LHCN-M2 (cell line): ENCODE results near the gene GAS6. TPM values are rescaled to one million over a fixed set of nuclear protein-coding genes. Genes with fewer than 3 reads are reported as not detected.

Experiments used
- DNase-seq: peaks from one replicate; pipeline ENCODE4 v3.0.0-alpha.2; 2012; ENCODE audit warnings: low read depth
- total RNA-seq: library from RNA; depleted of rRNA; stranded (reverse); fragments of >200 nt; gene quantifications from 2 replicates; pipeline ENCODE4 v1.2.3, GENCODE V29; 2014

The GAS6 gene
- total RNA-seq, 1 experiment from 2014 or later, result 670 TPM

- DNase-seq, result no peak
These were observed 42.0 kb downstream of the GAS6 start for GRCh38 chr13:113821847-113822246.

DNA sequence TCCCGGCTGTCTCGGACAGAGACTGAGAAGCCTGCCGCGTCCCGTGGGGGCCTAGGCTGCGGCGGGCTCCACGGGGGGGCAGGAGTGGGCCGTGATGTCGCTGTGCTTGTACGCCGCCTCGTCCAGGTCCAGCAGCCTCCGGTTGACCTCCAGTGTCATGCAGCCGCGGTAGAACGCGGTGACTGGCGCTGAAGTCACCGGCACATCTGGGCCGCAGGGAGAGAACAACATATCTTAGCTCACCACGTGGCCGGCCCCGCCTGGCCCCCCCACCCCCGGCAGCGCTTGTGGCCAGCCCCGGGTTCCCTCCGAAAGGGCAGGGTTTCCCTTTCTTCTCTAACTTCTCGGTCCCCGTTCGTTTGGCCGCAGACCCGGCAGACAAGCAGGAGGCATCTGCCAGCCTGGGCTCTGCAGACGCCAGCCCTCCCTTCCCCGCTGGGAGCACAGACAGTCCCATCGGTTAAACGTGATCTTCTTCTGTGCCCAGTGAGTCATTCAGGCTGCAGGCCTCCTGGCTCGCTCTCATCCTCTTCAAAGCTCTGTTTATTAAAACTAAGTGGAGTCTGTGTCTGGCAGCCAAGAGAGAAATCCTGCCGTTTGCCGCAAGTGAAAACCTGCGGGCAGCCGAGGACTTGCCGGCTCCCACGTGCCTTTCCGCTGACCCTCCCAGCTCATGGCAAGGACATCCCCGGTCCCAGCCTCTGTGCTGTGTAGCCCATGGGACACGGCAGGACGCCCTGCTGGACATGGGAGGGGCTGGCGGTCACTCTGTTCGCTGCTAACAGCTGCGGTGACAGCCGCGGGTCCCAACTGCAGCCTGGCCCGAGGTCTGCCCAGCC, 42.8 kb downstream of the GAS6 start:
- peak; percentile 99 for DNase-seq

DNA sequence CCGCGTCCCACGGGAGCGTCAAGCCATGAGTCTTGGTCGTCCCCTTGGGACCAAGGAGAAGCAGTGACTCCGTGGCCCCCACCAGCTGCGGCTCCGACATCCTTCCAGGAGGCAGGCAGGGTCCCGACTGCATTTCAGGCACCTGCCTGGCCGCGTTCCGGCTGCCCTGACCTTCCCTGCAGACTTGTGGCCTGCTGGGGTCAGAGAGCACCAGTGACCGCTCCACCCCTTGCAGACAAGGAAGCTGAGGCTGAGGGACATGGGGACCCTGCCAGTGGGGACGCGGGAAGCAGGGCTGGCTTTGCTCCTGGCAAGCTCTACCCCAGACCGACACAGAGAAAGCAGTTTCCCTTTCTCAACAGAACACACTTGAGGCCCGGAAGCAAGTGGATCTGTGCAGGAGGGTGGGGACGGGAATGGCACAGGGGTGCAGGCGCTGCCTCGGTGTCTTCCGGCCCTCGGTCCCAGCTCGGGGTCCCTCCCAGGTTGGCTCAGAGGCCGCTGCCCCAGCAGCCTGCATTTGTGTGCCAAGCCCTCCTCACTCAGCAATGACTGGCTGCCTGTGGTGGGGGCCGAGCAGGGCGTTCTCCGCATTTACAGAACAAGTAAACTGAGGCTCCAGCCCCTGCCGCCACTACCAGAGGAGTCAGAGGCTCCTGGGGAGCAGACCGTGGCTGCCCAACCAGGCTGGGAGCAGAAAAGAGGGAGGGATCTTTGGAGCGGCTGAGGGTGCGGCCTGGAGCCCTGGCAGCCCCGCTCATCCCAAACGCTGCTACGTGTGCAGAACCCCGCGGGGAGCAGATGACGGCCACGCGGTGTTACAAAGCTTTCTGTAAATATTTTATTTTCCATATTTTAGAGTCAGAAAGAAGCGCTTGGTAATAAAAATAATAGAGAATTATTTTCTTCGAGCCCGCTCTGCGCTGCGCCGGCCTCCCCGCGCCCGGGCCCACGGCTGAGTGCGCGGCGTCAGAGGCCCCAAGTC, 43.9 kb downstream of the GAS6 start:
- no peak for DNase-seq

DNA sequence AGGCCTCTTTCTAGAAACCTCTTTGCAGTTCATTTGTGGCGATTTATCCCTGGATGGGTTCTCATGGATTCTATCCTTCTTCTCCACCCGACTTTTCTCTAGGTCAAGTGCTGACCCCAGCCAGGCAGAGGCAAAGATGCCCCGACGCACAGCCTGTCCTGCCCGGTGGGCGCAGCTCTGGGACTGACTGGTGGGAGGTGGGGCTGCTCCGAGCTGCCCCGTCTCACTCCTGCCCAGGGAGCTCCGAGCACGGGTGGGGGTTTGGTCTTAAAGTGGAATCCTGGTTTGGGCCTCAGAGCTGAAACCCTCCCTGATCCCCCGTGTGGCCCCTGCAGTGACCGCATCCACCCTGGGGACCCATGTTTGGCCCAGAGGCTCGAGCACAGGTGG, 44.5 kb downstream of the GAS6 start:
- no peak for DNase-seq

DNA sequence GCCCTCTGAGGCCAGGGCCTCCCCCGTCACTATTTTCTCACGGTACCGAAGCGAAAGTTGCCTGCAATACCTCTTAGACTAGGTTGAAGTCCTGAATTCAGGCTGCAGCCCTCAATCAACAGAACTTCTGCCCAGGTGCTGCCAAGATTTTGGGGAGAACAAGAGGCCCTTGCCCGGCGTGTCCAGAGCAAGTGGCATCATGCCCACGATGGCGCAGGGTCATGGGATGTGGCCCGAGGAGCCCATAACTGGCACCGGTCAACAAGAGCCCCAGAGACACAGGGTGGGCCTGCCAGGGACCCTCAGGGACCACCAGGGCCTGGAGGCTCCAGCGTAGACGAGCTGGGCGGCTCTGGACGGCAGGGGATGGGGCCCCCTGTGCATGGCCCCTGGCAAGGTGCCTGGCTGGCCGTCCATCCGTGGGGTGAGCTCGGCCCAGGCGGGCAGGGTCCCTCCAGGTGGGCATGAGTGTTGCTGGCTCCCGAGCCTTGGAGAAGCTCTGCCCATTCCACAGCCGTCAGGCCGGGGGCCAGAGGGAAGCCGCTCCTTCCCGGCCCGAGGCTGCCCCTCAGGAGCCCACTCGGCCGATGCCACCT, 45.1 kb downstream of the GAS6 start:
- DNase-seq, result no peak

- no peak for DNase-seq
These were observed 45.8 kb downstream of the GAS6 start for GRCh38 chr13:113817860-113818691.

DNA sequence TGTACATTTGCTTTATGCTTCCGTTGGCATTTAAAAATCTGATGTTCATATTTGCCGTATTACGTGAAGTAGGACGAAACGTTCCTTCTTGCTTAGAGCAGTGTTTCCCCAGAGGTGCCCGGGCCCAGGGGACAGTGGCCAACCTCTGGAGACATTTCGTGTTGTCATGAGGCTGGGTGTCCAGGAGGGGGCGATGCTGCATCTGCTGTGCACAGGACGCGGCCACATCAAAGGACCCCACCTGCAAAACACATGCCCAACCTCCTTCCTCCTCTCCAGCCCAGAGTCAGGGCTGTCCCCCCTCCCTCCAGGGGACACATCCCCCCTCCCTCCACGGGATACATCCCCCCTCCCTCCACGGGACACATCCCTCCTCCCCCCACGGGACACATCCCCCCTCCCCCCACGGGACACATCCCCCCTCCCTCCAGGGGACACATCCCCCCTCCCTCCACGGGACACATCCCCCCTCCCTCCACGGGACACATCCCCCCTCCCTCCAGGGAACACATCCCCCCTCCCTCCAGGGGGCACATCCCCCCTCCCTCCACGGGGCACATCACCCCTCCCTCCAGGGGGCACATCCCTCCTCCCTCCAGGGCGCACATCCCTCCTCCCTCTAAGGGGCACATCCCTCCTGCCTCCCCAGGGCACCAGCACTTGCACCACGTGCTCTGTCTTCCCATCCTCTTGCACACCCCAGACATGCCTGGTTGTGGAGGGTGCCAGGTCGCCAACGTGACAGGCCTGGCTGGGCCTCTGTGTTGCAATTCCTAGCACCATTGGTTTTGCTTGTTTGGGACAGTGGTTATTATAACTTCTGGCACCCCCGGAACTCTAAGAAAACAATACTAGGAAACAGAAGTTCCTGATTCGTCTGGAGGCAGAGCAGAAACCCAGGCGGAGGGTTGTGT, 46.7 kb downstream of the GAS6 start:
- peak; percentile 81 for DNase-seq

DNA sequence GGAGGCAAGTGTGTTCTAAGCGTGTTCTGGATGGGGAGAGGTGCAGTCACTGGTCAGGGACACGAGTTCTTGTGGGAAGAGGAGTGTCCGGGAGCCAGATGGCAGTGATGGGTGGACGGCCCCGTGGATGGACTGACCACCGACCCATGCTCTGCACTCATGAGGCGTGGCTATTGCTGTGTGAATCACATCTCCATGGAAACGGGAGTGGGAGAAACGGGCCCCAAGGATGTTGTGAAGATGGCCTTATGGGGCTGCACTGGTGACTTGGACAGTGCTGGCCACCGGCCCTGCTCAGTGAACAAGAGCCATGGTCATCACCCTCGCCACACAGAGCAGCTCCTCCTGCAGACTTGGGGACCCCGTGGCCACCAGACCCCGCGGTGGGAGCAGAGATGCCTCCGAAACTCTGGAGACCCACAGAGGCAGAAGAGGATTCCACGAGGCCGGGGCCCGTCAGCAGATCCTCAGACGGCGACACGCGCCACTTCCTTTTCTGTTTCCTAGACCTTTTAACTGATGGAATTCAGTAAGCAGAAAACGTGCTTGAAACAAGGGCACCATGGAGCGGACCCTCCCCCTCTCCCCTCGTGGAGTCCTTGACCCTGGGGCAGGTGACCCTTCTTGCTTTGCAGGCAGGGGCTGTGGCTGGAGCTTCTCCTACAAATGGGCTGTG, 47.5 kb downstream of the GAS6 start:
- peak; percentile 48 for DNase-seq

DNA sequence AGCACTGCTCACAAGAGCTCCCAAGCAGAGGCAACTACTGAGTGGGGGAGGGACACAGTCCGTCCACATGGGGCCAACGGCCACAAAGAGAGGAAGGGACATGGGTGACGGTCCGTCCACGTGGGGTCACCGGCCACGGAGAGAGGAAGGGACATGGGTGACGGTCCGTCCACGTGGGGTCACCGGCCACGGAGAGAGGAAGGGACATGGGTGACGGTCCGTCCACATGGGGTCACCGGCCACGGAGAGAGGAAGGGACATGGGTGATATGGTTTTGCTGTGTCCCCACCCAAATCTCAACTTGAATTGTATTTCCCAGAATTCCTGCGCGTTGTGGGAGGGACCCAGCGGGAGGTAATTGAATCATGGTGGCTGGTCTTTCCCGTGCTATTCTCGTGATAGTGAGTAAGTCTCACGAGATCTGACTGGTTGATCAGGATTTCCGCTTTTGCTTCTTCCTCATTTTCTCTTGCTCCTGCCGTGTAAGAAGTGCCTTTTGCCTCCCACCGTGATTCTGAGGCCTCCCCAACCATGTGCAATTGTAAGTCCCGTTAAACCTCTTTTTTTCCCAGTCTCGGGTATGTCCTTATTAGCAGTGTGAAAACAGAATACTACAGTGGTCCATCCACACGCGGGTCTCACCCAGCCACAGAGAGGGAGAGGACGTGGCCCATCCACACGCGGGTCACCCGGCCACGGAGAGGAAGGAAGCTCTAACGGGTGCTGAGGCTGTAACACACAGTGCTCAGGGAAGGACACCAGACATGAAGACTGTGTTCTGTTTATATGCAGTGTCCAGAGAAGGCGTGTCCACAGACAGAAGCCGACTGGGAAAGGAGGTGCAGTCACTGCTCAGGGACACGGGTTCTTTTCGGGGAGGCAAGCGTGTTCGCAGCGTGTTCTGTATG, 48.5 kb downstream of the GAS6 start:
- no peak for DNase-seq

GRCh38 chr13:113814435-113814821, 49.4 kb downstream of the GAS6 start:
- peak; percentile 79 for DNase-seq

DNA sequence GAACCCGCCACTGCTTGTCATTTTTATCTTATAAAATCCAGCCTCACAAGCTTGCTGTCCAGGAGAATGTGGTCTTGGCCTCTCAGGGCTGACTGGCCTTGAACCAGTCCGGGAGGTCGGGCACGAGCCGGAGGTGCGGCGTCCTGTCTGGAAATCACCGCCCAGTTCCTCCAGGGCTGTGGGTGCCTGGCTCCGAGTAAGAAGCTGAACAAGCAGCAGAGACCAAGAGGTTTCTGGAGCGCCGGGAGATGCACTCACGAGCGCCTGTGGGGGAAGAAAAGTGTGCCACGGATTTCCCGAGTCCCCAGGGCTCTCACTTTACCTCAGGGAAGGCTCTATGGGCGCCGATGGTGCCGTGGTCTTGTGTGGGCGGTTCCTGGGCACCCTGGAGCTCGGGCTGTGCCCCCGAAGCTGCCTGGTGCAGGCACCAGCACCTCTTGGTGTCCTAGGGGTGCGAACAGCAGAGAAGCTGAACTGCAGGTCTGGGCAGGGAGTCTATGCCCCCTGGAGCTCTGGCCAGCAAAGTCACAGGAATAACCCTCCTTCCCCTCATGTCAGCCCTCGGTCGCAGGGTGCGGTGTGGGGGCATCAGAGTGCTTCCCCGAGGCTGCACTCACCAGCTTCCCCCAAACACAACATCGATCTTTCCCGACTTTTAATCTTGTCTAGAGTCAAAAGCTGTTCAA, 50.0 kb downstream of the GAS6 start:
- DNase-seq, result no peak

- no peak for DNase-seq
These were observed 50.7 kb downstream of the GAS6 start for GRCh38 chr13:113813070-113813748.

DNA sequence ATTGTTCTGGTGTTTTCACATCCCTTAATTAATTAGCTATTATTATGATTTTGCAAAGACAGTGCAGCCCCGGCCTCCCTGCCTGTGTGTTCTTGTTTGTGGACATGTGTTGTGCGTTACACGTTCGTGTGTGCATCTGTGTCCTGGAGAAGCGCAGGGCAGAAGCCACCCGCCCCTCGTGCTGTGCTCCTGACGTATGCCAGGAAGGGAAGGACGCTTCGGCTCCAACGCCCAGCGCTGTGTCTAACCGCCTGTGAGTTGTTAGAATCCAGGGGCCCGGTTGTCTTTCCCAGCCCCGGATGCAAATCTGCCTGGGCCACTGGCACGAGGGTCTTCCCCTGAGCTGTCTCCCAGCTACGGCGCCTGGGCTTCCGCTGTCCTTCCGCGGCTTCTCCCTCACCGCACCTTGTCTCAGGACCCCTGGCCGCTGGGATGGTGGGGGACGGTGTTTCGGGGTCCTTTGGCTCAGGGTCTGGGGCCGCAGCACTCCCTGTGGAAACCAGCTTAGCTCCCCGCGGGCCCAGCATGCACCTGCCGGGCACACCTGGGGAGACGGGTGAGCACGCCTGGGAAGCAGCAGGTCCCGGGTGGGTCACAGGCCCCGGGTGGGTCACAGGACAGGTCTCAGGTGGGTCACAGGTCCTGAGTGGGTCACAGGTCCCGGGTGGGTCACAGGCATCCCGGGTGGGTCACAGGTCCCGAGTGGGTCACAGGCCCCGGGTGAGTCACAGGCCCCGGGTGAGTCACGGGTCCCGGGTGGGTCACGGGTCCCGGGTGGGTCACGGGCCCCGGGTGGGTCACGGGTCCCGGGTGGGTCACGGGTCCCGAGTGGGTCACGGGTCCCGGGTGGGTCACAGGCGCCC, 51.5 kb downstream of the GAS6 start:
- no peak for DNase-seq

GRCh38 chr13:113811081-113811928, 52.6 kb downstream of the GAS6 start:
- DNase-seq, result no peak

GRCh38 chr13:113810640-113811039, 53.2 kb downstream of the GAS6 start:
- no peak for DNase-seq
